ENCODE measurements around the gene PTX4.

Gene PTX4

DNA sequence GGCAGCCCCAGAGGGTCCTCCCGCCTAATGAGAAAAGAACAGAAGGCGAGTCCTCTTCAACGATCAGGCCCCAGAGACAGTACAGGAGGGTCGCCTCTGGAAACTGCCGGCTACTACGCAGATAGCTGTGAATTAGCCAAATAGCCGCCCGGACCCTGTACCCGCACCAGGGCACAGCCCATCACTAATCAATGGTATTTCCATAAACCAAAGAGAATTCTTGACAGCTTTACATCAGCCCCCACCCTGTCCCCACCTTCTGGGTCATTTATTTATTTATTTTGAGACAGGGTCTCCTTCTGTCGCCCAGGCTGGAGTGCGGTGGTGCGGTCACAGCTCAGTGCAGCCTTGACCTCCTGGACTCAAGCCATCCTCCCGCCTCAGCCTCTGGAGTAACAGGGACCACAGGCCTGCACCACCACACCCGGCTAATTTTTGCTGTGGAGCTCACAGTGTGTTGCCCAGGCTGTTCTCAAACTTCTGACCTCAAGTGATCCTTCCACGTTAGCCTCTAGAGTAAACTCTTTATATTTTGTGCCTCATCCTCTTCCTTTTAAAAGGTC lies 13.1 kb downstream of the PTX4 start:
- H3K4me3 ChIP-seq (ENCODE audit: low read length): peak overlapping the region; percentile 63
- TF ChIP-seq, protein P1, sequence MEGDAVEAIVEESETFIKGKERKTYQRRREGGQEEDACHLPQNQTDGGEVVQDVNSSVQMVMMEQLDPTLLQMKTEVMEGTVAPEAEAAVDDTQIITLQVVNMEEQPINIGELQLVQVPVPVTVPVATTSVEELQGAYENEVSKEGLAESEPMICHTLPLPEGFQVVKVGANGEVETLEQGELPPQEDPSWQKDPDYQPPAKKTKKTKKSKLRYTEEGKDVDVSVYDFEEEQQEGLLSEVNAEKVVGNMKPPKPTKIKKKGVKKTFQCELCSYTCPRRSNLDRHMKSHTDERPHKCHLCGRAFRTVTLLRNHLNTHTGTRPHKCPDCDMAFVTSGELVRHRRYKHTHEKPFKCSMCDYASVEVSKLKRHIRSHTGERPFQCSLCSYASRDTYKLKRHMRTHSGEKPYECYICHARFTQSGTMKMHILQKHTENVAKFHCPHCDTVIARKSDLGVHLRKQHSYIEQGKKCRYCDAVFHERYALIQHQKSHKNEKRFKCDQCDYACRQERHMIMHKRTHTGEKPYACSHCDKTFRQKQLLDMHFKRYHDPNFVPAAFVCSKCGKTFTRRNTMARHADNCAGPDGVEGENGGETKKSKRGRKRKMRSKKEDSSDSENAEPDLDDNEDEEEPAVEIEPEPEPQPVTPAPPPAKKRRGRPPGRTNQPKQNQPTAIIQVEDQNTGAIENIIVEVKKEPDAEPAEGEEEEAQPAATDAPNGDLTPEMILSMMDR (conservative IDR thresholded peaks at IDR 0.05; ENCODE audit: low read length): no peak
- DNase-seq (ENCODE audit: low read depth): no peak

- TF ChIP-seq, protein P1 (conservative IDR thresholded peaks at IDR 0.05; ENCODE audit: low read length): no peak
- DNase-seq (ENCODE audit: low read depth): peak; percentile 84
- peak within 1 kb of the TSS; percentile 63 for H3K4me3 ChIP-seq (ENCODE audit: low read length)
These were observed 13.8 kb downstream of the PTX4 start, which contains the start of gene CLCN7 for GRCh38 chr16:1474796-1475551. TSS of gene CLCN7 (minus strand) at chr16:1475028. CDS start at chr16:1474974, 54 bp downstream.

- peak overlapping the region; percentile 63 for H3K4me3 ChIP-seq (ENCODE audit: low read length)
- peak; percentile 29 for DNase-seq (ENCODE audit: low read depth)
- TF ChIP-seq, protein P1 (conservative IDR thresholded peaks at IDR 0.05; ENCODE audit: low read length): no peak
These were observed 14.5 kb downstream of the PTX4 start for GRCh38 chr16:1474082-1474795.

DNA sequence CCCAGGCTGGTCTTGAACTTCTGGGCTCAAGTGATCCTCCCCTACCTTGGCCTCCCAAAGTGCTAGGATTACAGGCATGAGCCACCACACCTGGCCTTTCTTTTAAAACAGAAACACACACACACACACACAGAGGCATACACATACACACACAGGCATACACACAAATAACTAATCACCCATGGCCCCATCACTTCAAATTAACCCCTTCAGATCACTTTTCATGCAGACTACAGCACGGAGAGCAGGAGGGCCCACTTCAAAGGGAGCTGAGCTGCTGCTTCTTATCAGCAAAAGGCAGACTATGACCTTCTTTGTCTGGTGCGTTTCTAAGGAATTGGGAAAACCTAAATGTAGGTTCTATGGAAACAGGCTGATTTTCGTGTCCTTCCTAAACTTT lies 15.8 kb downstream of the PTX4 start:
- H3K4me3 ChIP-seq (ENCODE audit: low read length): no peak overlapping the region
- no peak for DNase-seq (ENCODE audit: low read depth)
- TF ChIP-seq, protein P1 (conservative IDR thresholded peaks at IDR 0.05; ENCODE audit: low read length): no peak

- TF ChIP-seq, protein P1 (conservative IDR thresholded peaks at IDR 0.05; ENCODE audit: low read length): no peak
- H3K4me3 ChIP-seq (ENCODE audit: low read length): no peak overlapping the region
- no peak for DNase-seq (ENCODE audit: low read depth)
These were observed 17.1 kb downstream of the PTX4 start for GRCh38 chr16:1471569-1472194.

DNA sequence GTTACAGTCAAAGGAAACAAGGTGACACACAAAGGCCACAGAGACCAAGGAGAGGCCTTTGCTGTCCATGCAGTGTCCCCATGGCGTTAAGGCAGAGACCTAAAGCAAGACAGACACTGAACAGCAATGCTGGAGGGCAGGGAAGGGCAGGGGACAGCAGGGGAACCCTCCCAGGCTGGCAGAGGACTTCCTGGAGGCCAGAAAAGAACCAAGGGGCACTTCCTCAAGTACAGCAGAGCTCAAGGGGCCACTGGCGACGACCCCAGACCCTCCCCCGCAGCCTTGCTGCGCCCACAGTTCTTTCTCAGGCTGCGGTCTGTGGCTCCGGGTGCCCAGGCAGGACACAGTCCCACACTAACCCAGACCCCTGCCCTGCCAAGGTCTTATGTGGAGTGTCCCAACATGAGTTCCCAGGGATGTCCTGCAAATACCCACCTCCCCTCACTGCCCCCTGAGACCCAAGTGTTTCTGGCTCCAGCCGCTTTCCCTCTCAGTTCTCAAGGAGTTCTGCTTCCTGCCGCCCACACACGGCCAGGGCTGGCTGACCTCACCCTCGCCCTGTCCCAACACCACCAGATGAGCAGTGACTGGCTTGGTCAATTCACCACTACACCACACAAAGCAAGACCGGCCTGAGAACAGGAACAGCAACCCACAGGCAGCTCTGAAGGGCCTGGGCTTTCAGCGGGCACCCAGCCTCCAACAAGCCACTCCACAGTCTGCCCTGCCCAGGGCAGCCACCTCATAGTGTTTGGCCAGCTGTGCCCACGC lies 18.1 kb downstream of the PTX4 start:
- TF ChIP-seq, protein P1 (conservative IDR thresholded peaks at IDR 0.05; ENCODE audit: low read length): no peak
- no peak overlapping the region for H3K4me3 ChIP-seq (ENCODE audit: low read length)
- peak; percentile 22 for DNase-seq (ENCODE audit: low read depth)
